DMS114 treated with DMSO at 0.1 percent for 48 hours (cell line): ENCODE results near the gene ATP8A1.
A peak's percentile ranks its signal among the peaks of the same experiment; 100 is the strongest.

Experiments
- DNase-seq: peaks from one replicate; lab custom pipeline; 2025; ENCODE audit not compliant: unreplicated experiment; lab: John Stamatoyannopoulos, UW

Gene ATP8A1

DNA sequence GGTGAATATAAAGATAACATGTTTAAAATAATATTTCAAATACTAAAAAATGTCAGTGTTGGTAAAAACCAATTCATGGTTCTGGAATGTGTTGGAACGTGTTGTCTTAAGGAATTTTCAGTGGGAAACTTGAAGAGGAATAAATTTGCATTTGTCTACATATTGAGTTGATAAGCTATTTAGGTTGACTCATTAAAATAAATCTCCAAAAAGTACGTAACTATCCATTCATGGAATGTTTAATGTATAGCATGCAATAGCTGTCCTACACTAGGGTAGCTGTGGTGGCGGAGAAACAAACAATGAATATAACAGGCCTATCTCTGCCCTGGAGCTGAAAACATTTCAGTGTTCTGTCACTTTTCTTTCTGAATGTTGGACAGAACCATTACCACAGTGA, 239.4 kb downstream of the ATP8A1 start:
- no peak for DNase-seq

DNA sequence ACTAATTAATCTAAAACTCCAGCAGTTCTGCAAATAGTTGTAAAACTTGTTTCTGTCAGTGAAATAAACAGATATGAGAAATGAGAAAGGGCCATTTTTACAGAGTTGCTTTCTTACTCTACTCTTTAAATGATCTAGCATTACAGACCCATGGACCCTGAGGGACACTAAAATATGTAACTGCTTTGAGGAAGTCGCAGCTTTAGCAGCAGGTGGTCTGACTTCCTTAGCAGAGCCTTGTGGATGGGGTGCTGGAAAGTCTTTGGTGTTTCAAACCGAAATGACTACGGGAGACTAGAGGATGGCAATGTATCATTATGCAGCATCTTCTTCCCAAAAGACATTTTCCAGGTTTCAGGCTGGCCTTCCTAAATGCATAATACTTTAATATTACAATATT, 240.9 kb downstream of the ATP8A1 start:
- no peak for DNase-seq

- DNase-seq = no peak
These were observed 241.6 kb downstream of the ATP8A1 start for GRCh38 chr4:42415281-42415680.

GRCh38 chr4:42412251-42412650, 244.7 kb downstream of the ATP8A1 start:
- DNase-seq = no peak

DNA sequence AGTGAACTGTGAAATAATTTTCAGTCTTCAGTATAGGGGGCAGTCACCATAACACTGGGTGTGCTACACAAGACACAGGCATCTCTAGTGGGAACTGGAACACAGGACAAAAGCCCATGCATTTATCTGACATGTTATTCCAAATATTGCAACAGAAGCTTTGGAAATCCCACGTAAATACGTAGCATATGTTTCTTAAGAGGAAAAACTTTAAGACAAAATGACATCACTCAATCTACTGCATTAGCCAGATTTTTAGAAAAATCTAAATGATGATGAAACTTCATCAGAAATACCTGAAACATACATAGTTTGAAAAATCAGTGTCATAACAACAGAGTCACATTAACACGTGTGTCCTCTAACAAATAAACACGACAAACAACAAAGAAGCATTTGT, 245.1 kb downstream of the ATP8A1 start:
- no peak for DNase-seq

DNA sequence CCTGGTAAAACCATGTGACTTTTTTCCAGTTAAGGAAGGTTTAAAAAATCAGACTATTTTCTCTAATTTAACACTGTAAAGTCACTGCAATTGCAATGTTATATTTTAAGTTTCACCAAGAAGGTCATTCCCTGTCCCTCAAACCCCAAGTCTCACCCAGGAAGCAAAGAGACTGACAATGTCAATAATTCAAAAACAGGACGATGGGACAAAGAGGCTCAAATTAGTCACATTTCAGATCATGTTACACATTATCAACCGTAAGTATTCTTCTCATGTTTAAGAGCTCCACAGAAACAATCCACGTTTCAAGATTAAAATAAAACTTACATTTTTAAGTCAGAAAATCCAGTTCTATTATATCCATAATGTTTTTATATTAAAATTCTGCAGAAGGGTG, 246.5 kb downstream of the ATP8A1 start:
- DNase-seq = no peak

- DNase-seq = no peak
These were observed 252.9 kb downstream of the ATP8A1 start for GRCh38 chr4:42404001-42404400.

GRCh38 chr4:42401171-42401570, 255.7 kb downstream of the ATP8A1 start:
- DNase-seq = no peak

GRCh38 chr4:42399393-42399792, 257.5 kb downstream of the ATP8A1 start:
- no peak for DNase-seq

DNA sequence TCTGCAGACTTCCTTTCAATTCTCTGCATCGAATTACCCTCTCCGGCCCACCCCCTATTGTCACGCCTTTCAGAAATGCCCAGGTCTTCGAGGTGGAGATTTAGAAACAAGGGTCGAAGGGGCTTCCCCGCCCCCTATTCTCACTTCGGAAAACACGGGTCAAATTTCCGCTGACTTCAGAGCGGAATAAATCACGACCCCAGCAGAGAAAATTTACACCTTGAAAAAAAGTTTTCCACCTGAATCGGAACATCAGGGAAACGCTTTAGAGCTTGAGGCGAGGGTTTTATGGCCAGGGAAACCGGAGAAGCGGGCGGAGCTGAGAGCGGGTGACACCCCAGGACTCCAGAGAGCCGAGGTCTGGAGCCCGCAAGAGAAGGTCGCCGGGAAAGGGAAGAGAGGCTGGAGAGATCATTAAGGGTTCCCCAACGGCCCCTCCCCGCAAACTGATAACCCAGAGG, 258.0 kb downstream of the ATP8A1 start:
- no peak for DNase-seq

DNA sequence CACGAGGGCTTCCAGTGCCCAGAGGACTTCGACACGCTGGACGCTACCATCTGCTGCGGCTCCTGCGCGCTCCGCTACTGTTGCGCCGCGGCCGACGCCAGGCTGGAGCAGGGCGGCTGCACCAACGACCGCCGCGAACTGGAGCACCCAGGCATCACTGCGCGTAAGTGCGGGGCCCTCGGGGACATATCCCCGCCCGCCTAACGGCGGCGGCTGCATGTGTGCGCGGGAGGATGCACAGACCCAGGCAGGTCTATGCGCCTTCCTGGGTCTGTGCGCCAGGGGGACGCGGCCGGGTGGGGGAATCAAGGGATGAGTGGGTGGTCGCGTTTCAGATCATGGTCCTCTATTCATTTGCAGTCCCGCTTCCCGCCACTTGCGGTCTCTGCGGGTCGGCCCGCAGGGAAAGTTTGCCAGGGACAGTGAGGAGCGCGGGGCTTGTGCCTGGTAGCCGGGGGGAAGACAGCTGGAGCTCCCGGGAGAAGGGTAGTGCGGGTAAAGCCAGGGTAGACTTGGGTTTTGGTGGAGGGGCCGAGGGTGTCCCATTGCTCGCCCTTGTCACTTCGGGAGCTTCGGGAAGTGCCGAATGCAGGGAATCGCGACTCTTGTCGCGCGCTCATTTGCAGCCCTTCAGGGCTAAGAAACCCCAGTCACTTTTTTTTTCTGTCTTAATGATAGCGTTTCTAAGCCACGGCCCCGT, 258.6 kb downstream of the ATP8A1 start:
- peak; percentile 18 for DNase-seq

- DNase-seq = no peak
These were observed 259.2 kb downstream of the ATP8A1 start for GRCh38 chr4:42397635-42398170.

DNA sequence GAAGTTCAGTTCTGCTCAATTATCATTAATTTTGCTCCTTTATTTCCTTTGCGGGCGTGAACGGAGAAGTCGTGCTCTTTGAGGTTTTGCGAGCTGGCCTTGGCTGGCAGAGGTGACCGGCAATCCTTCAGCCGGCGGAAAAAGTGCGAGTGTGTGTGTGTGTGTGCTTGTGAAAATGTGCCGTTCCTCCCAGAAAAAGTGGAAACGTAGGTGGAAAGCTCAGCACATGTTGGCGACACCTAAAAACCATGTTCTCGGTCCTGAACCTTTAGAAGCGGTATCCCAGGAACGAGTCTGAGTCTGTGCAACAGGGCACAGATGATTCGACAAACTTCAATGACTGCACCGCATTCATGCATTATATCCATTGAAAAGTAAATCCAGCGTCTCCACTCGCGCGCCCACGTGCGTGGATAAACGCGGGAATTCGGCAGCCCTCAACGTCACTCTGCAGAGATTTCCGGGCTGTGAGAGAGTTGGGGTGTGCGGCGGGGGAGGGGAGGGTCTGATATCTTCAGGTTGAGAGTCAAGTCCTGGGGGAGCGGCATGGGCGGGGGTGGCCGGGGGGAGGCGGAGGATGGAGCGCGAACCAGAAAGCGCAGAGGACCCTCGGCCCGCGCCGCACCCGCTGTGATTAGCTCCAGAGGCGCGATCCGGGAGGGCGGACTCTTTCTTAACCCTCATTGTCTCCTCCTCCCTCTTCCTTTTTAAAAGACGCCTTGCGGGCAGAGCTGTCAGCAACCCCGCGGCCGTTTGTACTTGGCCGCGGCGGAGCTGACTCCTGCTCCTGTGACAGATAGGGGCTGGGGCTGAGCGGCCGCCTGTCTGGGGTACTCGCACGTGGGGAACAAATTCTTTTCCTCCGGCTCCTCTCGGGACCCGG, 259.9 kb downstream of the ATP8A1 start, which contains the start of gene SHISA3:
Gene SHISA3, plus strand, starts transcription at position 737 of the 883 bp plus-strand sequence. CDS start 569 bp downstream, outside the sequence.
- DNase-seq = no peak

- DNase-seq = no peak
These were observed 260.5 kb downstream of the ATP8A1 start for GRCh38 chr4:42396361-42396751.

DNA sequence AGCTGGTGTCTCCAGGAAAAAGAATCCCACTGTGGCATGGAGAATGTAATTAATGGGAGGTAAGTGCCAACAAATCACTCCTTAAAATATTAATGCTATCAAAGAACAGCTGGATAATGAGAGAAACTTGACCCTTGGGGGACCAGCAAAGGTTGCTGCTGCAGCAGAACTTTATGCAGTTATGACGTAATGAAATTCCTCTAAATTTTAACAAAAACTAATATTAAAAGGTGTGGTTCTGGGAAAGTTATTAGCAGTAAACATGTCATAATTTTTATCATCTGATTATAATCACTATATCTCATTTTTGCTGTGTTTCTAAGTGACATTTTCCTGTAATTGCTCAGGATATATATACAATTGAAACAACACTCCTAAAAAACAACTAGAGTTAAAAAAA, 261.3 kb downstream of the ATP8A1 start:
- no peak for DNase-seq

GRCh38 chr4:42392436-42392835, 264.5 kb downstream of the ATP8A1 start:
- DNase-seq = no peak

- no peak for DNase-seq
These were observed 264.9 kb downstream of the ATP8A1 start for GRCh38 chr4:42391981-42392380.

- no peak for DNase-seq
These were observed 265.6 kb downstream of the ATP8A1 start for GRCh38 chr4:42391355-42391664.

DNA sequence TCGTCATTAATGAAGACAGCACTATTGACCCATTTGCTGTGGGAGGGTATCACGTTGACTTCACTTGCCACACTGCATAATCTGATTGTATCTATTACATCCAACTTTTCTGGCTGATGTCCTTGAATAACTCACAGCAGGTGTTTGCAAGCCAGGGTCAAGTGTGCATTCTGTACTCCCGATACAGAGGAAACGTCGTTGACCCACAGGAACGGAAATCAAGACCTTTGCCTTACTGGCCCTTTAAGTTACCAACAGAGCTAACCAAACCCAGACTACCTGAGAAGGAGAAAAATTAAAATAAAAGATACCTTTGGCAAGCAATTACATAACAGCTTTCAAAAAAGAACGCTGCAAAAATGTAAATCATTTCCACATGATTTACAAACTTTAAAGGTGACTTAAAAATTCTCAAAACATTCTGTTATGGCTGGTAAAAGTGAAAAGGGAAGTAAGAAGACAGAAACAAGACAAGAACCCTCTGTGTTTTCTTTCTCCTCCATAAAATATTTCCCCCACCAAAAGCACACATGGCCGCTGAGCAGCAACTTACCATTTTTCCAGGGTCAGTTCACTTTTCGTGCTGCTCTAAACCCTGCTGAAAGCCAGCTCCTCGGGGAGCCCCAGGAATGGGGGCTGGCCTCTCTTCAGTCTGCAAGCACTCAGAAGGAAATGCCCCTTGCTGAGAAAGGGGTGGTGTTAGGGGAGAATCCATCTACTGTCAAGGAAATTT, 266.1 kb downstream of the ATP8A1 start:
- DNase-seq = no peak

- DNase-seq = no peak
These were observed 271.4 kb downstream of the ATP8A1 start for GRCh38 chr4:42385516-42385915.

DNA sequence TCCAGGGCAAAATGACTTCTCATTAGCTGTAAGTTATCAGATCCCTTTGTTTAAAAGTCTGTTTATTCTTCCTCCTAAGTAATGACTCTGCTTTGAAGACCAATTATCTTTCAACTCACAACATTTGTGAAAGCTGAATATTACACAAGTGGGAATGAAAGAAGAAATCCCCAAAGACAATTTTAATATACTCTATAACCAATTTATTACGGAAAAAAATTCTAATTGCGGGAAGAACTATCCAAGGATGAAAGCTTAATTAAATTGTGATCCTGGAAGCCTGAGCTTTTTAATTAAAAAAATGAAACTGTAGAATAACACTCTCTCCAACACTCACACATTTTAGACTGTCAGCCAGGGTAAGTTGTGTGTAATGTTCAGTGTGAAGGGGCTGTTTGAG, 275.2 kb downstream of the ATP8A1 start:
- DNase-seq = no peak
